A549 treated with ZK216348 at 1 μM for 4 hours (cell line): ENCODE measurements around the gene AZU1. TPM values are rescaled to one million over a fixed set of nuclear protein-coding genes. Genes with fewer than 3 reads are reported as not detected.

Experiments
- total RNA-seq: library from RNA; stranded (reverse); fragments of 200-300 nt; extraction: Qiagen RNA extraction; gene quantifications from 5 replicates; pipeline ENCODE4 v1.2.3, GENCODE V29; 2022; ENCODE audit warnings: low read depth

The AZU1 gene
- total RNA-seq = 0.26 to 0.27 TPM in 2 of 5 replicates, not detected in the others

GRCh38 chr19:827710-828321 is at the start of gene AZU1:
TSS of gene AZU1 (plus strand) at chr19:827837. CDS start at chr19:827847, 10 bp downstream.

GRCh38 chr19:796692-797527 is 30.7 kb upstream of the AZU1 start, which contains the start of gene PTBP1:
TSS of gene PTBP1 (plus strand) at chr19:797452. CDS start at chr19:797498, 46 bp downstream.

GRCh38 chr19:821825-822503 is 5.7 kb upstream of the AZU1 start, which contains the start of gene PLPPR3:
TSS of gene PLPPR3 (minus strand) at chr19:821955. CDS start at chr19:821559, 396 bp downstream.

GRCh38 chr19:840519-841206 is 13.0 kb downstream of the AZU1 start, which contains the start of gene PRTN3:
TSS of gene PRTN3 (plus strand) at chr19:840999. CDS start at chr19:841009, 10 bp downstream.

GRCh38 chr19:852136-853013 is 24.7 kb downstream of the AZU1 start, which contains the start of gene ELANE:
TSS of gene ELANE (plus strand) at chr19:852303. CDS start at chr19:852329, 26 bp downstream.

GRCh38 chr19:858868-859843 is 31.5 kb downstream of the AZU1 start, which contains the start of gene CFD:
TSS of gene CFD (plus strand) at chr19:859664. CDS start at chr19:859690, 26 bp downstream.

Other genes with a start within 250 kb of the AZU1 start
- gene HCN2, start 238.0 kb upstream of the AZU1 start, total RNA-seq = 20.5 to 50.9 TPM (median 41.7 TPM) in 5 replicates
- 68.8 to 114 TPM (median 109 TPM) in 5 replicates for gene POLRMT, start 194.3 kb upstream of the AZU1 start, total RNA-seq
- 0.21 to 1.0 TPM (median 0.87 TPM) in 5 replicates for gene FGF22, start 188.0 kb upstream of the AZU1 start, total RNA-seq
- 47.8 to 75.4 TPM (median 73.2 TPM) in 5 replicates for gene RNF126, start 164.6 kb upstream of the AZU1 start, total RNA-seq
- 142 to 260 TPM (median 223 TPM) in 5 replicates for gene FSTL3, start 151.4 kb upstream of the AZU1 start, total RNA-seq
- gene PRSS57, start 132.4 kb upstream of the AZU1 start, total RNA-seq = not detected in 5 replicates
- gene PALM, start 118.9 kb upstream of the AZU1 start, total RNA-seq = 9.7 to 17.2 TPM (median 14.3 TPM) in 5 replicates
- 57.6 to 105 TPM (median 93.9 TPM) in 5 replicates for gene MISP, start 76.7 kb upstream of the AZU1 start, total RNA-seq
- 198 to 222 TPM (median 215 TPM) in 5 replicates for gene PTBP1, start 30.4 kb upstream of the AZU1 start, total RNA-seq
- gene PLPPR3, start 5.9 kb upstream of the AZU1 start, total RNA-seq = 1.2 to 7.0 TPM (median 5.6 TPM) in 5 replicates
- 0.24 to 0.64 TPM (median 0.34 TPM) in 3 of 5 replicates, not detected in the others for gene PRTN3, start 13.2 kb downstream of the AZU1 start, total RNA-seq
- gene ELANE, start 24.5 kb downstream of the AZU1 start, total RNA-seq = 0.15 to 0.16 TPM in 2 of 5 replicates, not detected in the others
- gene CFD, start 31.8 kb downstream of the AZU1 start, total RNA-seq = 5.8 to 25.7 TPM (median 20.6 TPM) in 5 replicates
- 11.8 to 23.9 TPM (median 23.1 TPM) in 5 replicates for gene MED16, start 65.3 kb downstream of the AZU1 start, total RNA-seq
- gene RNU6-9, start 65.6 kb downstream of the AZU1 start, total RNA-seq = not detected in 5 replicates
- 23.4 to 55.9 TPM (median 41.8 TPM) in 5 replicates for gene R3HDM4, start 85.4 kb downstream of the AZU1 start, total RNA-seq
- gene KISS1R, start 89.5 kb downstream of the AZU1 start, total RNA-seq = 0.21 to 0.62 TPM (median 0.42 TPM) in 4 of 5 replicates, not detected in the other
- gene ARID3A, start 98.2 kb downstream of the AZU1 start, total RNA-seq = 3.3 to 8.5 TPM (median 7.0 TPM) in 5 replicates
- 37.9 to 71.8 TPM (median 69.0 TPM) in 5 replicates for gene WDR18, start 156.5 kb downstream of the AZU1 start, total RNA-seq
- 0.88 to 4.3 TPM (median 3.3 TPM) in 5 replicates for gene GRIN3B, start 172.6 kb downstream of the AZU1 start, total RNA-seq
- 55.7 to 134 TPM (median 120 TPM) in 5 replicates for gene TMEM259, start 193.3 kb downstream of the AZU1 start, total RNA-seq
- not detected in 5 replicates for gene RNU6-2, start 193.7 kb downstream of the AZU1 start, total RNA-seq
- 58.7 to 77.1 TPM (median 66.0 TPM) in 5 replicates for gene CNN2, start 198.8 kb downstream of the AZU1 start, total RNA-seq
- gene ABCA7, start 212.3 kb downstream of the AZU1 start, total RNA-seq = 6.2 to 17.5 TPM (median 12.9 TPM) in 5 replicates
- gene ARHGAP45, start 239.3 kb downstream of the AZU1 start, total RNA-seq = 1.5 to 4.0 TPM (median 3.6 TPM) in 5 replicates